ENCODE data around the gene LINC00305. TPM values are rescaled to one million over a fixed set of nuclear protein-coding genes. Genes with fewer than 3 reads are reported as not detected.

The LINC00305 gene
- polyA plus RNA-seq, 1 donor (not counting 4 experiments of a cell fraction or from before 2014, with no cell fraction given), result not detected

- no peak for FAIRE-seq
- Histone ChIP-seq H3K27ac (ENCODE audit: control insufficient read depth, insufficient read depth, low read length) (no peak overlapping the region), H3K9me1 (ENCODE audit: control insufficient read depth, extremely low read depth, insufficient read depth, low read length) (no peaks in the 10 kb centered on the region), H2AFZ (ENCODE audit: control insufficient read depth, low read length) (no peak overlapping the region), H3K9ac (ENCODE audit: control insufficient read depth, extremely low read depth, insufficient read depth, low read length) (no peak overlapping the region), H3K4me2 (ENCODE audit: control insufficient read depth, extremely low read depth, insufficient read depth, low read depth, low read length) (no peak overlapping the region), H3K4me1 (ENCODE audit: control insufficient read depth, extremely low read depth, insufficient read depth, low read length) (no peaks in the 10 kb centered on the region), H4K20me1 (ENCODE audit: control insufficient read depth, extremely low read depth, insufficient read depth, low read length) (no peaks in the 10 kb centered on the region), H3K27me3 (ENCODE audit: control insufficient read depth, extremely low read depth, insufficient read depth, low read length) (no peaks in the 10 kb centered on the region), H3K36me3 (ENCODE audit: control insufficient read depth in 2 of 2, extremely low read depth in 1 of 2, insufficient read depth in 2 of 2, low read length in 2 of 2) (no peaks in the 10 kb centered on the region), H3K9me3 (ENCODE audit: control insufficient read depth, low read depth, low read length) (no peaks in the 10 kb centered on the region), H3K79me2 (ENCODE audit: control insufficient read depth, insufficient read depth, low read length) (no peaks in the 10 kb centered on the region), H3K4me3 (ENCODE audit: control insufficient read depth in 2 of 3, extremely low read depth in 1 of 3, insufficient read depth in 2 of 3, low read depth in 1 of 3, low read length in 3 of 3) (no peak overlapping the region)
- TF ChIP-seq CTCF (optimal IDR thresholded peaks at IDR 0.05 in 1 of 3, IDR thresholded peaks at IDR 0.05 in 1 of 3, conservative IDR thresholded peaks at IDR 0.05 in 1 of 3; ENCODE audit: extremely low read depth in 1 of 3, insufficient read depth in 2 of 3, low read length in 3 of 3) (no peak), EZH2 (IDR thresholded peaks at IDR 0.05; ENCODE audit: low read length) (no peak)
- dilution Hi-C loops (cut with MboI; ENCODE audit: extremely low pct_ligation_motif_present, low sequenced_read_pairs), result no loop called here
- no peak for DNase-seq (ENCODE audit: low read depth, low spot score)
These were observed 37.1 kb upstream of the LINC00305 start for GRCh38 chr18:64185987-64186386.

GRCh38 chr18:64183665-64184064, 34.8 kb upstream of the LINC00305 start:
- H3K9me1 ChIP-seq (ENCODE audit: control insufficient read depth, extremely low read depth, insufficient read depth, low read length), result no peaks in the 10 kb centered on the region
- no peak overlapping the region for H3K9ac ChIP-seq (ENCODE audit: control insufficient read depth, extremely low read depth, insufficient read depth, low read length)
- no peaks in the 10 kb centered on the region for H3K27me3 ChIP-seq (ENCODE audit: control insufficient read depth, extremely low read depth, insufficient read depth, low read length)
- no peaks in the 10 kb centered on the region for H3K9me3 ChIP-seq (ENCODE audit: control insufficient read depth, low read depth, low read length)
- no peak overlapping the region for H2AFZ ChIP-seq (ENCODE audit: control insufficient read depth, low read length)
- H3K27ac ChIP-seq (ENCODE audit: control insufficient read depth, insufficient read depth, low read length), result no peak overlapping the region
- DNase-seq (ENCODE audit: low read depth, low spot score), result no peak
- no peak for FAIRE-seq
- H3K4me3 ChIP-seq (ENCODE audit: control insufficient read depth in 2 of 3, extremely low read depth in 1 of 3, insufficient read depth in 2 of 3, low read depth in 1 of 3, low read length in 3 of 3), result no peak overlapping the region
- H3K4me1 ChIP-seq (ENCODE audit: control insufficient read depth, extremely low read depth, insufficient read depth, low read length), result no peaks in the 10 kb centered on the region
- no peaks in the 10 kb centered on the region for H4K20me1 ChIP-seq (ENCODE audit: control insufficient read depth, extremely low read depth, insufficient read depth, low read length)
- dilution Hi-C loops (cut with MboI; ENCODE audit: extremely low pct_ligation_motif_present, low sequenced_read_pairs), result no loop called here
- TF ChIP-seq EZH2 (IDR thresholded peaks at IDR 0.05; ENCODE audit: low read length) (no peak), CTCF (optimal IDR thresholded peaks at IDR 0.05 in 1 of 3, IDR thresholded peaks at IDR 0.05 in 1 of 3, conservative IDR thresholded peaks at IDR 0.05 in 1 of 3; ENCODE audit: extremely low read depth in 1 of 3, insufficient read depth in 2 of 3, low read length in 3 of 3) (no peak)
- no peak overlapping the region for H3K4me2 ChIP-seq (ENCODE audit: control insufficient read depth, extremely low read depth, insufficient read depth, low read depth, low read length)
- no peaks in the 10 kb centered on the region for H3K79me2 ChIP-seq (ENCODE audit: control insufficient read depth, insufficient read depth, low read length)
- H3K36me3 ChIP-seq (ENCODE audit: control insufficient read depth in 2 of 2, extremely low read depth in 1 of 2, insufficient read depth in 2 of 2, low read length in 2 of 2), result no peaks in the 10 kb centered on the region
